Mammary epithelial cell (primary cell): ENCODE measurements around the gene CHGA.

Experiments used
- EZH2 ChIP-seq: IDR thresholded peaks from 2 replicates; pipeline ENCODE4 v1.6.1; 2012; ENCODE audit warnings: low read length, inconsistent platforms, borderline replicate concordance
- TF ChIP-seq, protein P1 (sequence below), 2 donors: IDR thresholded peaks in 1 of 2; conservative IDR thresholded peaks in 1 of 2; 2 replicates each; pipeline ENCODE4 v1.5.1; 2011 to 2012; ENCODE audit warnings: inconsistent platforms in 2 of 2, low read length in 2 of 2, mild to moderate bottlenecking in 2 of 2, control low read depth in 1 of 2, low read depth in 1 of 2; ENCODE audit not compliant: insufficient read depth in 1 of 2; ENCODE audit errors: extremely low read depth in 1 of 2

DNA sequence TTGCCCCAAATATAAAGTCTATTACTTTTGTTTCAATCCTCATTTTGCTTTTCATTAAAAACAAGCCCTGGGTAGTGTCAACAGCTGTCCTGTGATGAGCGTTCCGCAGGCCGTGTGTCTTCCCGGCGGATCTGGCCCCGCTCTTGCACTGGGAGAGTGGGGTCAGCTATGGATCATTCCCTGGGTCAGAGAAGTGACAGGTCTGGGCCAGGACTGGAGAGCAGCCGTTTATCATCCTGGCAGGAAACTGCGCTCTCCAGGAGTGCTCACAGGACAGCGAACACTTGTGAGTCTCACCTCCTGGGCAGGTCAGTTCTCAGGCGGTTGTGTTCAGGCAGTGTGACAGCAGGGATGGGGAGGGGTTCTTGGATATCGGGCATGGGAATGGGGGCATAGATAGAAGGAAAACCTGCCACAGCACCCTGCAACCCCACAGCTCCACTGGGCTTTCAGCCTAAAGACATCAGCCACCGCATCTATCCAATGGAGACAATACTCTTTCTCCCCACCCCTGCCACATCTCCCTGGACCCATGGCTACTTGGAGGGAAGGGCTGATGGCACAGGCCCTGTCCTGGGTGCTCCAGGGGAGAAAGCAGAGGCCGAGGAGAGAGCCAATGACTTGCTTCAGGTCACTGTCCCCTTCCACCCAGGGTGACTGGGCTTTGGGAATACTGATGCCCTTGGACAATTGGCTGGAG lies 47.8 kb upstream of the CHGA start:
- TF ChIP-seq, protein P1, sequence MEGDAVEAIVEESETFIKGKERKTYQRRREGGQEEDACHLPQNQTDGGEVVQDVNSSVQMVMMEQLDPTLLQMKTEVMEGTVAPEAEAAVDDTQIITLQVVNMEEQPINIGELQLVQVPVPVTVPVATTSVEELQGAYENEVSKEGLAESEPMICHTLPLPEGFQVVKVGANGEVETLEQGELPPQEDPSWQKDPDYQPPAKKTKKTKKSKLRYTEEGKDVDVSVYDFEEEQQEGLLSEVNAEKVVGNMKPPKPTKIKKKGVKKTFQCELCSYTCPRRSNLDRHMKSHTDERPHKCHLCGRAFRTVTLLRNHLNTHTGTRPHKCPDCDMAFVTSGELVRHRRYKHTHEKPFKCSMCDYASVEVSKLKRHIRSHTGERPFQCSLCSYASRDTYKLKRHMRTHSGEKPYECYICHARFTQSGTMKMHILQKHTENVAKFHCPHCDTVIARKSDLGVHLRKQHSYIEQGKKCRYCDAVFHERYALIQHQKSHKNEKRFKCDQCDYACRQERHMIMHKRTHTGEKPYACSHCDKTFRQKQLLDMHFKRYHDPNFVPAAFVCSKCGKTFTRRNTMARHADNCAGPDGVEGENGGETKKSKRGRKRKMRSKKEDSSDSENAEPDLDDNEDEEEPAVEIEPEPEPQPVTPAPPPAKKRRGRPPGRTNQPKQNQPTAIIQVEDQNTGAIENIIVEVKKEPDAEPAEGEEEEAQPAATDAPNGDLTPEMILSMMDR (conservative IDR thresholded peaks at IDR 0.05 in 1 of 2, IDR thresholded peaks at IDR 0.05 in 1 of 2; ENCODE audit: extremely low read depth in 1 of 2, insufficient read depth in 1 of 2, low read depth in 1 of 2, low read length in 2 of 2) = no peak
- TF ChIP-seq EZH2 = no peak
